Stimulated activated CD8-positive, alpha-beta memory T cell treated with anti-CD3 and anti-CD28 coated beads, Interleukin-2, amount 100 ng/mL, for 1 hour (primary cell): ENCODE results near the gene KHDC1L.
"Not testable (repeated sequence)": the region's sequence is repeated elsewhere in the genome, so short reads cannot be mapped to it uniquely, and the experiment has no call there.

Experiments used
- DNase-seq, 2 donors: peaks; one replicate each; pipeline ENCODE4 v3.0.0-alpha.2; 2020; ENCODE audit warnings: low read depth in 2 of 2

KHDC1L gene

GRCh38 chr6:73207221-73207837, 18.0 kb downstream of the KHDC1L start:
- DNase-seq = no peak

GRCh38 chr6:73204252-73204651, 21.0 kb downstream of the KHDC1L start:
- no peak for DNase-seq

DNA sequence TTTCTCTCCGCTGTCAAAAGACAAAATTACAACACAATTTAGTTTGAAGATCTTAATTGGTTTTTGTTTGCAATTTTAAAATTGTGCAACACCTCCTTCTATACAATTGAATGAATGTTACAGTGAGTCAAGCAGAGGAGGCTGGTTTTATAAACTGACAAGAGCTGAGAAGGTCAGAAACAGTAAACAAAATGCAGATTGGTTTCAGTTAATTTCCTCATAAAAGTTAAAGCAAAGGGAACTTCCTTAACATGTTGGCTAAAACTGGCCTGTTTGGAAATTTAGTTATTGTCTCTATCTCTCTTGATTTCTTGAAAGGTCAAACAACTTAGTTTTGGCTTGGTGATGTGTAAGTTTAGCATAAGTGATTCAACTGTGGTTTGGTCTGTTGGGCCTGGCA, 22.2 kb downstream of the KHDC1L start:
- DNase-seq = no peak

- no peak for DNase-seq
Observed at GRCh38 chr6:73200735-73201134, 24.6 kb downstream of the KHDC1L start.

DNA sequence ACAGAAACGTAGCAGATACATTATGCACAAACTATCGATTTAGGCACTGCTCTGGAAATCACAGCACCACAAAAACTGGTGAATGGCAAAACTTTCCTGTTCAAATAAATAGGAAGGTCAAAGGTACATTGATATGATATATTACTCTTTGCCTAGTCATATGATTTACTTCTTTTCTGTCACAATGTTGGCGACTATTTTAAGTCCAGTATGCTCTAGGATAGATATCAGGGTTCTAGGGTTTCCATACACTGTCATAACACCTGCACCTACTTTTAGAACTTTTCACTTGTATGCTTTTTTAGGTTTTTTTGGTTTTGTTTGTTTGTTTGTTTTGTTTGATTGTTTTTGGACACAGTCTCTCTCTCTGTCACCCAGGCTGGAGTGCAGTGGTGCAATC, 25.0 kb downstream of the KHDC1L start:
- DNase-seq = no peak

DNA sequence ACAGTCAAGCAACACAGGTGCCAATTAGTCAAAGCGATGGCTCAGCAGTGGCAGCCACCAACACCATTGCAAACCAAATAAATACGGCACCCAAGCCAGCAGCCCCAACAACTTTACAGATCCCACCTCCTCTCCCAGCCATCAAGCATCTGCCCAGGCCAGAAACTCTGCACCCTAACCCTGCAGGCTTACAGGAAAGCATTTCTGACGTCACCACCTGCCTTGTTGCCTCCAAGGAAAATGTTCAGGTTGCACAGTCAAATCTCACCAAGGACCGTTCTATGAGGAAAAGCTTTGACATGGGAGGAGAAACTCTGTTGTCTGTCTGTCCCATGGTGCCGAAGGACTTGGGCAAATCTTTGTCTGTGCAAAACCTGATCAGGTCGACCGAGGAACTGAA, 30.6 kb downstream of the KHDC1L start:
- DNase-seq = no peak

- not testable (repeated sequence) for DNase-seq
Observed at GRCh38 chr6:73193302-73193701, 32.0 kb downstream of the KHDC1L start.

- no peak for DNase-seq
Observed at GRCh38 chr6:73182021-73182607, 43.2 kb downstream of the KHDC1L start.

DNA sequence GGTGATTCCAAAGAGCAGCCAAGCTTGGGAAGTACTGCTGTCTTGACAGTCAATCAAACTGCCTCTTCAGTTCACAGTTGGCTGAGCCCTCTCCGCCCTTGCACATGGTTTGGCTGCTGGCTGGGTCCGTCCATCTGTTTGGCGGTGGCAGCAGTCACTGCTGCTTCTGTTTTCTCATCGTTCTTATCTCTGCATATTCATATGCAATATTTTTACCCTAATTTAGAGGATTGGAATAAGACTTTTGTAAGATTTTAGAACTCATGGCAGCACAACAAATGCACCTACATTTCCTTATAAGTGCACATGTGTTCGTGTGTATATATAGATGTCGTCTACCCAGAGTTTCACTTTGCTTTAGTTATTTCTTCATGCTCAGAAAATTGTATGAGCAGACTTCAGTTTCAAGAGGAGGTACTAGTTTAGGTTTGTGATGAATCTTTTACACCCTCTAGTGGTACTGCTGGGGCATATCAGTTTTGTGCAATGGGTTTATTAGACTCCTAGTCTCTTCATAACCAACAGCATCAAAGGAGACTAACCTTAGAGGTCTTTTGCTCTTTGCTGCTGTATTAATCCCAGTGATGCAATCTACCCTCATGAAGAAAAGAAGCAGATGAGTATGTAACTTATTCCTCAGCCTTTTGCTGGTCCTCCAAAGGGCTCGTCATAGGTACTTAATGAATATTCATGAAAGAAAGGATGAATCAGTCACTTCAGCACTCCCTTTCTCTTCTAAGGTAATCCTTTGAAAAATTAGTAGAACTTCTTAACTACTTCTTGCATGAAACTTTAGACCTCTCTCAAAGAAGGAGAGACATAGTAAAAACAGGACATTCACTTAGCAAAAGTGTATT, 44.3 kb downstream of the KHDC1L start:
- no peak for DNase-seq

DNA sequence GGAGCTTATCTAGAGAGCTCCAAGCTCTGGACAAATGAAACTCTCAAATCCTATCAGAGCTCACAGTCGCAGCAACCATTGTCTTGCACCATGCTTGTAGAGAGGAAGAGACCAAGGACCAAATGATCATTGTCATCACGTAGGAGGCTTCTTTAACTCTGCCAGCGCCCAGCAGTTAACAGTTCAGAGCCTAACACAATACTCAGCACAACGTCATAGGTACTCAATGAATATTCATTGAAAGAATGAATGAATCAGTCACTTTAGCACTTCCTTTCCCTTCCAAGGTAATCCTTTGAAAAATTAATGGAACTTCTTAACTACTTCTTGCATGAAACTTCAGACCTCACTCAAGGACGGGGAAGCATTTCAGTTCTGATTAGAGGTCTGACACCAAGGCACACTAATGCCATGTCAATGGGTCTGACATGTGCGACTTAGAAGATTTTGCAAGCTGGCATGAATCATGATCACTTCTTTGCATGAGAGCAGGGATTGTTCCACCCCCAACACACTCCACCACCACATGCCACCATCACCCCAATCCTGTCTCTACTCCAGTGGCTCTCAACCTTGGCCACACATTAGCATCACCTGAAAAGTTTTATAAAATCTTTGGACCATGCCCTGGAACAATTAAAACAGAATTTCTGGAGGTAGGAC, 45.1 kb downstream of the KHDC1L start:
- no peak for DNase-seq

DNA sequence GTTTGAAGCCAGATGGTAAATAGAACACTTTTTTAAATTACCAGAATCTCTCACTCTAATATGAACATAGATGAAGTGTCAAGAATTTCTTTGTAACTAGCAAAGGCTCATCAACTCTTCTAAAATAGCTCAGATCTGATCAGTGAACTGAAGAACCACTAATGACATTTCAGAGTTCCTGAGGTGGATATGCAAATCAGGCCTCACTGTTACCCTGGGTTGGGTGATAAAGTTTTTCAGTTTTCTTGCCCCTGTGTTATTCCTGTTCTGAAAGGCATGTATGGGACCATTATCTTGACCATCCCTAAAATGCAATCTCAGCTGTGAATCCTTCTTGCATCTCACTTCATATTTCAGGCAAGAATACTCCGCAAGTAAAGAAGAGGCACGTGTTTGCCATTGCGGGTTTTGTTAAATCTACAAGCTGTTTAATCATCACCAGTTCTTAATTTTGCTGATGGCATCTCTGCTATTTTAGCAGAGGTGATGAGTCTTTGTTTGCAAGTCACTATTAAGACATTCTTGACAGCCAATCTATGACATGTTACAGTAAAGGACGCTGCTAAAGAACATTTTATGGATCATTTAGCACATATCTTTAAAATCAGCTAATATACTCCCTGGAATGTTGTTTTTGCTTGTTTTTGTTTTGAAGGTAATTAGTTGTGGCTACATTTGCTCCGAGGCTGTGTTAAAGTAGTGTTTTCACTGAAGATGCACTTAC, 47.9 kb downstream of the KHDC1L start:
- no peak for DNase-seq

DNA sequence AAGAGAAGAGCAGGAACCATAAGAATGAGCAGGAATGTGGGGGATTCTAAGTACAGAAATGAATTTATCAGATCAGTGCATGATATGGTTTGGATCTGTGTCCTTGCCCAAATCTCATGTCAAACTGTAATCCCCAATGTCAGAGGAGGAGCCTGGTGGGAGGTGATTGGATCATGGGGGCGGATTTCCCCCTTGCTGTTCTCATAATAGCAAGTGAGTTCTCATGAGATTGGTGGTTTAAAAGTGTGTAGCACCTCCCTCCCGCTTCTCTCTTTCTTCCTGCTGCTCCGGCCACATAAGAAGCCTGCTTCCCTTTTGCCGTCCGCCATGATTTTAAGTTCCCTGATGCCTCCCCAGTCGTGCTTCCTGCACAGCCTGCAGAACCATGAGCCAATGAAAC, 49.2 kb downstream of the KHDC1L start:
- no peak for DNase-seq

- no peak for DNase-seq
Observed at GRCh38 chr6:73174646-73175045, 50.6 kb downstream of the KHDC1L start.
